RKO (cell line): ENCODE results near the gene CNKSR3.

Experiments used
- DNase-seq: peaks from one replicate; pipeline ENCODE4 v3.0.0-alpha.2; 2016; ENCODE audit warnings: low spot score

CNKSR3 gene

DNA sequence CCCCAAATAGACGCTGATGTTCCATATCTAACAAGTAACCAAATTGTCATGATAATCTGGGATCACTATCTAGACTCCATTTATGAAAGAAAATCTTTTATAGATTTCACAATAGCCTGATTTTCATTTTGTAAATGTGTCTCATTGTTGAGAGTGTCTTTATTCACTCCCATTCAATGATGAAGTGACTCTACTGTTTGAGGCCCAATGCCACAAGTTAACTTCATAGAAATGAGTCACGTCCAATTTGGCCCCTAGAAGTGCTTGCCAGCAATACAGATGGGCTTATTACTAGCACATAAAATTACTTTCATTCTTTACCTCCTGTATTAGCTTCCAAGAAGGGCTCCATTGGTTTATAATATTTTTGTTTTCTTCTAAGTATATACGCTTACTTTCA, 160.2 kb downstream of the CNKSR3 start:
- no peak for DNase-seq

DNA sequence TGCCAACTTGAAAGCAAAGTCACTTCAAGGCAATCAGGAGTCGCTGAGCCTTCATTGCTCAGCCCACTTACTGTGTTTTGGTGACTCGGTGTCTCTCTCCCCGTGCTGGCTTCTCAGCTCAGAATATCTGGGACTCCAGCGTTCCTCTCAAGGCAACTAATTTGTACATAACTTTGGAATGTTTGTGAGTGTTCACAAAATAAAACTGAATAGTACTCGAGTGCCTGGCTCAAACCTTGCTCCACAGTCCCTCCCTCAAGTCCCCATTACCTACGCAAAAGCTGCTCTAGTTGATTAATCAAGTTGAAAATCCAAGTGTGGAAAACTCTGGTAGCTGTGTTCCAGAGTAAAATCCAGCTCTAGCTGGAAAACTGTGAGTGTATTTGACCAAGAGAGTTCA, 162.5 kb downstream of the CNKSR3 start:
- no peak for DNase-seq

DNA sequence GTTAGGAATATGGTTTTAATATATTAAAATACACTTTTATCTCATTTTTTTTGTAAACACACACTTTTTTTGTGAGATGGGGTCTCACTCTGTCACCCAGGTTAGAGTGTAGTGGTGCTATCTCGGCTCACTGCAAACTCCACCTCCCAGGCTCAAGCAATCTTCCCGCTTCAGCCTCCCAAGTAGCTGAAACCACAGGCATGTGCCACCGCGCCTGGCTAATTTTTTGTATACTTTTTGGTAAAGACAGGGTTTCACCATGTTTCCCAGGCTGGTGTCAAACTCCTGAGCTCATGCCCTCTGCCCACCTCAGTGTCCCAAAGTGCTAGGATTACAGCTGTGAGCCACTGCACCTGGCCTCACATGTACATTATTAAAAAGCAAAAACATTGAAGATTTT, 164.7 kb downstream of the CNKSR3 start:
- DNase-seq = no peak

DNA sequence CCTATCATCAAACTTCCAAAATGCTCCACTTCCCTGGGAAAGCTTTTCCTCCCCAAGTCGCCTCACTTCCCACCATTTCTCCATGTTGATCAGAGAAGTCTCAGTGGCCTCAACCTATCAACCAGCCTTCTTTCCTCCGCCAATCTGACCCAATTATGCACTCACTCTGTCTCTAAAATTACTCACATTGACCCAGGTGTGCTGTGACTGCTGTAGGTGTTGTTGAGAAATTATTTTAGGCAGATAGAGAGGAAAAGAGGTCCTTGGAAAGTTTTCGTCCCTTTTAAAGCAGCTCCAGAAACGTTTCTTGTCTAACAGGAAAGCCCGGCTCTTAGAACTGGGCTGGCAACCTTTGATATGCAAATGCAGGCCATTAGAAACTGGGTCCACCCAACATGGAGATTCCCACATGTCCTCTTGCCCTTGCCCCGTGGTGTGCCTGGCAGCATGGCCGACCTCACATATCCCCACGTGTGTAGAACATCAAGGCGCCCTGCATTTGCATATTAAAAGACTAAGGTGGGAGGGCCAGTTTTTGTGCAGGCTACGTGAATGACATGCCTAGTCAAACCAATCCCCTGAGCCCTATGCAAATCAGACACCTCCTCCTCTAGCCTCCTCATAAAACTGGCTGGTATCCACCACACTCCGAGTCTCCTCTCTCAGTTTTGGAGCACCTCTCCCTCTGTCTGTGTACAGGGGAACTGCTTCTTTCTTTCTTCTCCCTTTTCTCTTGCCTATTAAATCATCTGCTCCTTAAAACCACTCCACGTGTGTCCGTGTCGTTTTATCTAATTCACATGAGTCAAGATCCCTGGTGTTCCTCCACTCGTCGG, 166.8 kb downstream of the CNKSR3 start:
- peak; percentile 39 for DNase-seq

DNA sequence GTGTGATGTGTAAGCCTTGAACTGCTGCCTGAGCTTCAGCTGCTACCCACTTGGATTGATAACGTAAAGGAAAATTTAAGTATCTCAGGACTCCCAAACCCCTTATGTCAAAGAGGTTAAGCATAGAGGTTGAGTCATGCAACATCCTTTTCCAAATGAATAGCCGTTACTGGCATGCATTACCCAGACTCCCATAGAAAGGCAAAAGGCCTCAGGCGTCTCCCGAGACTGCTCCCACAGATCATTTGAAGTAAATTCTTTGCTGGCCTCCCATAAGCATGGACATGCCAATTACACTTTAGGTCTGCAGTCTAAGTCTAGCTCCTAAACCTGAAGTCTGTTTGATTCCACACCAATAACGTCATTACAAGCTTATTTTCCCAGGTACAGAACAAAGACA, 168.6 kb downstream of the CNKSR3 start:
- no peak for DNase-seq

DNA sequence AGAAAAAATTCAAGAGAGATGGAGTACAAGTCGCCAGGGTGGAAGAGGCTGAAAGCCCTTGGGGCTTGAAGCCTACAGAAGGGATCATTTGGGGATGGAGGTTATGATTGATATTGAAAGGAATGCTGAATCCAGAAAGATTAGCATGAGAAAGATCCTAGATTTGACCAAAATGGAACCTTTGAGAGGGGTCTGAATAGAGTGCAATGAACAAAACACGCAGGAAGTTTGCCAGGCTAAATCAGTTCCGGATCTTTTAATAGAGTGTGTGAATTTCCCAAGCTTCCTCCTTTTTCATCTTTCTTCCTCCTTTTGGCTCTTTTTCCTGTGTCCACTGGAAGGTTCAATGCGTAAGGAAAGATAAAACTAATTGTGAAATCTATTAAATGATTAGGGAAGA, 169.1 kb downstream of the CNKSR3 start:
- no peak for DNase-seq
